Ovary (tissue), 9 donors: ENCODE data around the gene PLK5. TPM values are rescaled to one million over a fixed set of nuclear protein-coding genes. Genes with fewer than 3 reads are reported as not detected.

ENCODE experiments used
- DNase-seq, 5 donors: peaks; one replicate each; pipeline ENCODE4 v3.0.0-alpha.2; 2019 to 2020
- H3K27ac ChIP-seq, 2 donors: fragments of 200-600 bp; one replicate each; pipeline versions ENCODE4 v1.5.1 to v1.8.0; 2019 to 2022
- H3K27me3 ChIP-seq: fragments of 200-600 bp; one replicate; pipeline ENCODE4 v1.8.0; 2022
- H3K36me3 ChIP-seq: fragments of 200-600 bp; sonication (generic); one replicate; pipeline ENCODE4 v1.5.1; 2019
- H3K4me1 ChIP-seq: one replicate; pipeline ENCODE4 v1.8.1; 2013; ENCODE audit warnings: mild to moderate bottlenecking, moderate library complexity; ENCODE audit not compliant: insufficient read depth
- H3K4me3 ChIP-seq: fragments of 200-600 bp; sonication (generic); one replicate; pipeline ENCODE4 v1.5.1; 2017
- H3K9me3 ChIP-seq, 2 donors: fragments of 200-600 bp in 1 of 2; sonication (generic) in 1 of 2; one replicate each; pipeline versions ENCODE4 v1.5.1 to v1.8.1; 2013 to 2019; ENCODE audit warnings: mild to moderate bottlenecking in 1 of 2, moderate library complexity in 1 of 2
- CTCF ChIP-seq, 3 donors: fragments of 450-650 bp in 2 of 3; fragments of 200-600 bp in 1 of 3; IDR thresholded peaks; one replicate each; pipeline versions ENCODE4 v1.5.1 to v1.8.0; 2016 to 2022; ENCODE audit warnings: antibody characterized with exemption in 3 of 3, mild to moderate bottlenecking in 1 of 3
- EP300 ChIP-seq: sonication (generic); formaldehyde crosslinking; IDR thresholded peaks from one replicate; pipeline ENCODE4 v1.6.1; 2017; ENCODE audit warnings: antibody characterized with exemption
- POLR2A ChIP-seq: fragments of 450-650 bp; IDR thresholded peaks from one replicate; pipeline ENCODE4 v1.6.1; 2017; ENCODE audit warnings: antibody characterized with exemption, mild to moderate bottlenecking, moderate library complexity
- WGBS, 3 donors: extraction: QIAGEN DNeasy Blood & Tissue Kit in 1 of 3; methylation state at CpG; one replicate each; pipeline versions ENCODE4 v1.1.5 to v1.1.7; 2013 to 2017; 5-methylcytosine and 5-hydroxymethylcytosine counted together
- intact Hi-C, 4 donors: fragments of 100-400 bp; cut with DNase I; formaldehyde crosslinking; loops; one replicate each; pipeline versions ENCODE4 v1.11.0 to v1.15.1; 2022 to 2023
- polyA plus RNA-seq, 2 donors: library from polyadenylated mRNA; stranded (reverse); fragments of 200-250 nt in 1 of 2; fragments of 350-450 nt in 1 of 2; fragmentation: Illumina TruSeq in 1 of 2; extraction: RNeasy Lipid Tissue Mini Kit (QIAGEN cat#74804) in 1 of 2; gene quantifications; one replicate each; pipeline ENCODE4 v1.2.3, GENCODE V29; 2013 to 2014
- total RNA-seq, 7 donors: library from RNA; depleted of rRNA in 2 of 7; stranded (reverse); fragments of >200 nt in 2 of 7; fragmentation: NEBNext Ultra II Directional in 3 of 7; extraction: Animal tissue kit (Norgen Biotek cat#: 25700) in 3 of 7; gene quantifications; one replicate each; pipeline versions ENCODE4 v1.1.0 to v1.2.4, GENCODE V29; 2016 to 2023
- donor health status: DM: no; HTN: no; CAD: no; lungs with moderate emphysema.
- donor health status: DM: no; HTN: no; CAD: no.
- donor health status: Bipolar disorder and iron deficiency.
- donor health status: DM: yes; HTN: yes; CAD: no.
- donor health status: DM: no; HTN: no; CAD: no.
- donor health status: DM: yes; HTN: yes; CAD: no.

PLK5 gene
- total and polyA plus RNA-seq, 9 donors: 0.11 to 1.1 (median 0.65) TPM; not detected in 5

- no peak for TF ChIP-seq CTCF (IDR thresholded peaks at IDR 0.05)
- no peak for DNase-seq
- Histone ChIP-seq H3K9me3 (no peaks in the 10 kb centered on the region), H3K4me3 (no peak overlapping the region), H3K4me1 (peaks cover 6% of the 10 kb centered on the region), H3K27me3 (no peaks in the 10 kb centered on the region), H3K27ac (no peak overlapping the region), H3K36me3 (no peaks in the 10 kb centered on the region)
- intact Hi-C loops: no loop called here
- WGBS, 3 donors: 81 to 87% (median 84%) methylated on average over 6 of the region's 6 CpGs
Observed at GRCh38 chr19:1563251-1563650, 39.4 kb downstream of the PLK5 start.

GRCh38 chr19:1566392-1567115 lies 42.7 kb downstream of the PLK5 start:
- Histone ChIP-seq H3K27ac (peak overlapping the region; percentile 87 to 90), H3K36me3 (no peaks in the 10 kb centered on the region), H3K4me1 (peaks cover 6% of the 10 kb centered on the region), H3K4me3 (peak overlapping the region; percentile 72), H3K9me3 (no peaks in the 10 kb centered on the region), H3K27me3 (no peaks in the 10 kb centered on the region)
- TF ChIP-seq CTCF (IDR thresholded peaks at IDR 0.05) (no peak), POLR2A (peak; percentile 52)
- WGBS, 3 donors: 2 to 7% (median 3%) methylated on average over 28 to 42 of the region's 42 CpGs
- peak; percentile 77 to 85 (median 79) for DNase-seq
- intact Hi-C loops: no loop called here

GRCh38 chr19:1567116-1567847 lies 43.4 kb downstream of the PLK5 start:
- Histone ChIP-seq H3K36me3 (no peaks in the 10 kb centered on the region), H3K27me3 (no peaks in the 10 kb centered on the region), H3K4me3 (peak overlapping the region; percentile 72), H3K4me1 (peaks cover 6% of the 10 kb centered on the region), H3K27ac (peak overlapping the region; percentile 87 to 90), H3K9me3 (no peaks in the 10 kb centered on the region)
- intact Hi-C loops: no loop called here
- WGBS, 3 donors: 0 to 1% (median 1%) methylated on average over 50 to 108 of the region's 108 CpGs
- DNase-seq: peak in 2 of 5 donors; percentile 49 to 79
- TF ChIP-seq POLR2A (no peak), EP300 (no peak), CTCF (IDR thresholded peaks at IDR 0.05) (no peak)

GRCh38 chr19:1567848-1568227 lies 44.0 kb downstream of the PLK5 start:
- DNase-seq: peak in 1 of 5 donors; percentile 51
- Histone ChIP-seq H3K4me1 (peaks cover 6% of the 10 kb centered on the region), H3K27me3 (no peaks in the 10 kb centered on the region), H3K36me3 (no peaks in the 10 kb centered on the region), H3K9me3 (no peaks in the 10 kb centered on the region), H3K27ac (no peak overlapping the region), H3K4me3 (peak overlapping the region; percentile 72)
- TF ChIP-seq POLR2A: no peak
- no peak for TF ChIP-seq CTCF (IDR thresholded peaks at IDR 0.05)
- no peak for TF ChIP-seq EP300
- intact Hi-C loops: no loop called here
- 0 to 1% (median 0%) methylated on average over 2 to 54 of the region's 73 CpGs for WGBS, 3 donors
